Smooth muscle cell (in vitro differentiated cells): ENCODE data around the gene PCYT2. TPM values are rescaled to one million over a fixed set of nuclear protein-coding genes. Genes with fewer than 3 reads are reported as not detected.

Experiments
- DNase-seq: peaks from one replicate; lab custom pipeline; 2025; ENCODE audit not compliant: unreplicated experiment; lab: John Stamatoyannopoulos, UW
- H2AFZ ChIP-seq: fragments of 200-600 bp; sonication (generic); 2 replicates; pipeline ENCODE4 v1.6.0; 2016; ENCODE audit warnings: antibody characterized with exemption, low read depth, mild to moderate bottlenecking
- H3F3A ChIP-seq: fragments of 200-600 bp; sonication (generic); 2 replicates; pipeline ENCODE4 v1.6.0; 2017; ENCODE audit warnings: antibody characterized with exemption, low read depth
- H3K27ac ChIP-seq: fragments of 200-600 bp; sonication (generic); 2 replicates; pipeline ENCODE4 v1.5.1; 2016; ENCODE audit warnings: low read depth, mild to moderate bottlenecking
- H3K27me3 ChIP-seq: fragments of 200-600 bp; sonication (generic); 2 replicates; pipeline ENCODE4 v1.6.1; 2016; ENCODE audit warnings: low read depth, mild to moderate bottlenecking
- H3K36me3 ChIP-seq: fragments of 200-600 bp; sonication (generic); 2 replicates; pipeline ENCODE4 v1.5.1; 2016; ENCODE audit warnings: low read depth
- H3K4me1 ChIP-seq: fragments of 200-600 bp; sonication (generic); 2 replicates; pipeline ENCODE4 v1.5.1; 2016; ENCODE audit warnings: low read depth
- H3K4me2 ChIP-seq: fragments of 200-600 bp; sonication (generic); 2 replicates; pipeline ENCODE4 v1.6.0; 2016; ENCODE audit warnings: mild to moderate bottlenecking
- H3K4me3 ChIP-seq: fragments of 200-600 bp; sonication (generic); 2 replicates; pipeline ENCODE4 v1.5.1; 2016; ENCODE audit warnings: mild to moderate bottlenecking
- H3K79me2 ChIP-seq: fragments of 200-600 bp; sonication (generic); 2 replicates; pipeline ENCODE4 v1.6.0; 2016; ENCODE audit warnings: low read depth, mild to moderate bottlenecking
- H3K9ac ChIP-seq: fragments of 200-600 bp; sonication (generic); 2 replicates; pipeline ENCODE4 v1.6.0; 2016; ENCODE audit warnings: low read depth
- H3K9me3 ChIP-seq: fragments of 200-600 bp; sonication (generic); replicated peaks from 2 replicates; pipeline ENCODE4 v1.5.1; 2016; ENCODE audit warnings: low read depth
- H4K20me1 ChIP-seq: fragments of 200-600 bp; sonication (generic); 2 replicates; pipeline ENCODE4 v1.6.0; 2016; ENCODE audit warnings: low read depth
- WGBS: methylation state at CpG from one replicate; pipeline ENCODE4 v1.1.7; 2016; ENCODE audit warnings: low lambda C conversion rate; 5-methylcytosine and 5-hydroxymethylcytosine counted together
- polyA plus RNA-seq: library from polyadenylated mRNA; unstranded; fragments of >200 nt; fragmentation: Nextera tagmentation; extraction: Ambion mirVana; gene quantifications from 2 replicates; pipeline ENCODE4 v1.2.1, GENCODE V29; 2016
- total RNA-seq: library from RNA; depleted of rRNA; stranded (reverse); fragments of >200 nt; gene quantifications from 2 replicates; pipeline ENCODE4 v1.2.3, GENCODE V29; 2014
- TF ChIP-seq, protein P1 (sequence below): fragments of 200-600 bp; sonication (generic); IDR thresholded peaks from 2 replicates; pipeline ENCODE4 v1.5.1; 2017; ENCODE audit warnings: borderline replicate concordance, mild to moderate bottlenecking, antibody characterized with exemption; ENCODE audit not compliant: insufficient read depth, poor library complexity, severe bottlenecking

PCYT2 gene
- total and polyA plus RNA-seq, 2 experiments from 2014 or later, result 11.4 to 50.6 TPM

DNA sequence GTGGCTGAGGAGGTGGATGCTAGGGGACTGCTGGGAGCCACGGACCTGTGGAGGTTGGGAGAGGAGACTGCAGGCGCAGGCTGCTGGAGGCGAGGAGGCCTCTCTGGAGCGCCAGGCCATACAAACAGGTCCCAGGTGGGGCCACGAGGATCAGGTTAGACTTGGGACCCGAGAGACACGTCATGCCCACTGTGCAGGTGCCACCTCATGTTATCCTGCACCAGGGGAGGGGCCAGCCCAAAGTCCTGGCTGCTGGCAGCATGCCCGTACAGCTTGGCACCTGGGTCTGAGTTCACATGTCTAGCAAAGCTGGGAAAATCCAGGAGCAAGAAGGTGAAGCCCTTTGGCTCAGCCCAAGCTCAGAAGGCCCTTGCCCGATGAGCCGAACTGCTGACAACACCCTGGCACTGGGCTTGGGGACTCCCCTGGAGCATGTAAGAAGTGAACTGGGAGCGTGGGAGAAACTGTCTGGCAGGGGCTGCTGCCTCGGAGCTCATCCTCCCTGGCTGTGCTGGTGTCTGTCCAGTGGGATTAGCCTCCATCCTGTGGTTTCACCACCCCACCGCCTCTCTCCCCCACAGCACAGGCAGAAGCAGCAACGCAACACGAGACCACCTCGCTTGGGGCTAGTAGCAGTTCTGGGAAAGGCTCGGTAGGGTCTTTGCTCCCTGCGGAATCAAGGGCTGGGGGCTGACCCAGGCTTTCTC, 45.3 kb downstream of the PCYT2 start:
- WGBS, result 62% methylated on average over 18 of the region's 18 CpGs
- peaks cover 38% of the 10 kb centered on the region for H3K4me1 ChIP-seq
- TF ChIP-seq, protein P1, sequence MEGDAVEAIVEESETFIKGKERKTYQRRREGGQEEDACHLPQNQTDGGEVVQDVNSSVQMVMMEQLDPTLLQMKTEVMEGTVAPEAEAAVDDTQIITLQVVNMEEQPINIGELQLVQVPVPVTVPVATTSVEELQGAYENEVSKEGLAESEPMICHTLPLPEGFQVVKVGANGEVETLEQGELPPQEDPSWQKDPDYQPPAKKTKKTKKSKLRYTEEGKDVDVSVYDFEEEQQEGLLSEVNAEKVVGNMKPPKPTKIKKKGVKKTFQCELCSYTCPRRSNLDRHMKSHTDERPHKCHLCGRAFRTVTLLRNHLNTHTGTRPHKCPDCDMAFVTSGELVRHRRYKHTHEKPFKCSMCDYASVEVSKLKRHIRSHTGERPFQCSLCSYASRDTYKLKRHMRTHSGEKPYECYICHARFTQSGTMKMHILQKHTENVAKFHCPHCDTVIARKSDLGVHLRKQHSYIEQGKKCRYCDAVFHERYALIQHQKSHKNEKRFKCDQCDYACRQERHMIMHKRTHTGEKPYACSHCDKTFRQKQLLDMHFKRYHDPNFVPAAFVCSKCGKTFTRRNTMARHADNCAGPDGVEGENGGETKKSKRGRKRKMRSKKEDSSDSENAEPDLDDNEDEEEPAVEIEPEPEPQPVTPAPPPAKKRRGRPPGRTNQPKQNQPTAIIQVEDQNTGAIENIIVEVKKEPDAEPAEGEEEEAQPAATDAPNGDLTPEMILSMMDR, result no peak
- peaks cover 53% of the 10 kb centered on the region for H3K79me2 ChIP-seq
- peaks cover 77% of the 10 kb centered on the region for H4K20me1 ChIP-seq
- H3K27me3 ChIP-seq, result no peaks in the 10 kb centered on the region
- no peak overlapping the region for H3K9ac ChIP-seq
- no peak overlapping the region for H3K4me3 ChIP-seq
- no peak overlapping the region for H2AFZ ChIP-seq
- peak overlapping the region; percentile 8 for H3K27ac ChIP-seq
- no peaks in the 10 kb centered on the region for H3K36me3 ChIP-seq
- peaks cover 47% of the 10 kb centered on the region for H3F3A ChIP-seq
- DNase-seq, result no peak
- no peaks in the 10 kb centered on the region for H3K9me3 ChIP-seq
- peak overlapping the region; percentile 42 for H3K4me2 ChIP-seq

DNA sequence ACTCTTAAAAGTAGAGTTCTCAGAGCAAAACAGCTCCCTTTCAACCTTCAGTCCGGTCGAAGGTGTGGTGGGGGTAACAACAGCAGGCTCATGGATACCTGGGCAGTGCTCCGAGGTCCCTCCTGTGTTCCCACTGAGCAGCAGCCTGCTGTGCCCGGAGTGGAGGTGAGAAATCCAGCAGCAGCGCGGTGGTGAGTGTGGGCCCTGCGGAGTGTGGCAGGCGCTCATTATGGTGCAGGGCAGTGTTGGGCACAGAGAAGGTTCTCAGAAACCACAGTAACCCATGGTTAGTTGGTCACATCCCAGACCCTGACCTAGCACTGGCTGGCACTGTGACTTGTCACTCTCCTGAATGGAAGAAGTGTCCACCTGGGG, 45.9 kb downstream of the PCYT2 start:
- Histone ChIP-seq H4K20me1 (peaks cover 74% of the 10 kb centered on the region), H3K4me2 (no peak overlapping the region), H3F3A (peaks cover 47% of the 10 kb centered on the region), H3K9me3 (no peaks in the 10 kb centered on the region), H3K27ac (peak overlapping the region; percentile 8), H3K9ac (no peak overlapping the region), H3K27me3 (no peaks in the 10 kb centered on the region), H3K4me1 (peaks cover 38% of the 10 kb centered on the region), H3K79me2 (peaks cover 48% of the 10 kb centered on the region), H3K4me3 (no peak overlapping the region), H3K36me3 (no peaks in the 10 kb centered on the region), H2AFZ (no peak overlapping the region)
- TF ChIP-seq, protein P1, result no peak
- DNase-seq, result no peak
- 93% methylated on average over 8 of the region's 8 CpGs for WGBS

DNA sequence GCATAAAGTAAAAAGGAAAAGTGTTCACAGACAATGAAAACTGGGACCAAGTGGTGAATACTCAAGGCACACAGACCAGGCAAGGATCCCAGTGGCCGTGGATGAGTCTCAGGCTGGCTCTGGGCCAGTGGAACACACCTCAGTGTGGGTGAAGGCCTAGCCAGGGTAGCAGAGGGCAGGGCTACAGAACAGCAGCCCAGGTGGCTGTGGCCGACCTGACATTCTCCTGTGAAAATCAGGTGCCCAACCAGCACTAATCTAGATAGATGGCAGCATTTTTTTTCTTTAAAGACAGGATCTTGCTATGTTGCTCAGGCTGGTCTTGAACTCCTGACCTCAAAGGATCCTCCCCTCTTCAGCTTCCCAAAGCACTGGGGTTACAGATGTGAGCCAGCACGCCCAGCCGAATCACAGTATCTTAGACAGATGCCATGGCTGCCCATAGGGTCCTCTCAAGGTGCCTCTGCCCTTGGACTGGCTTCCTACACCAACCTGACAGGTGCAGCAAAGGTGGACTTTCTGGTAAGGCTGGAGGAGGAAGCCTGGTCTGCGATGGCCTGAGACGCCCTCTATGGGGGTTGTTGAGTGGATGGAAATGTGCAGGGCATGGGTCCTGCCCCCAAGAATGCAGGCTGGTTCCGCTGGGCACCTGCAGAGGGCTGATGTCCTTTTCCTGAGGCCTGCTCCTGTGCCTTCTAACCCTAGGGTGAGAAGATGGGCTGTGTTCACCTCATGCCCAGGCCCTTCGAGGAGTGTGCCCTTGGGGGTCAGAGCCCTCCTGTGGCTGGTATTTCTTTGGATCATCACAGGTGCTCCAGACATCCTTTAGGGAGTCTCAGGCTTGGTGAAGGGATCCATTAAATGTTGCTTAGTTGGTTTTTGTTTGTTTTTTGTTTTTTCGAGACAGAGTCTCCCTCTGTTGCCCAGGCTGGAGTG, 47.1 kb downstream of the PCYT2 start:
- TF ChIP-seq, protein P1, result no peak
- no peaks in the 10 kb centered on the region for H3K27me3 ChIP-seq
- 98% methylated on average over 9 of the region's 9 CpGs for WGBS
- no peak overlapping the region for H3K4me2 ChIP-seq
- H3K27ac ChIP-seq, result peak overlapping the region; percentile 12
- no peaks in the 10 kb centered on the region for H3K9me3 ChIP-seq
- H3K9ac ChIP-seq, result no peak overlapping the region
- no peak for DNase-seq
- H3K36me3 ChIP-seq, result no peaks in the 10 kb centered on the region
- H3F3A ChIP-seq, result peaks cover 39% of the 10 kb centered on the region
- H4K20me1 ChIP-seq, result peaks cover 73% of the 10 kb centered on the region
- H2AFZ ChIP-seq, result no peak overlapping the region
- H3K4me3 ChIP-seq, result no peak overlapping the region
- peaks cover 32% of the 10 kb centered on the region for H3K4me1 ChIP-seq
- peaks cover 54% of the 10 kb centered on the region for H3K79me2 ChIP-seq
